Activated CD4-positive, alpha-beta T cell treated with anti-CD3 and anti-CD28 coated beads, Interleukin-2, amount 50 U/mL, for 24 hours (primary cell): ENCODE data around the gene TOGARAM2.
"Not testable (repeated sequence)": the region's sequence is repeated elsewhere in the genome, so short reads cannot be mapped to it uniquely, and the experiment has no call there.

Experiments
- DNase-seq, 2 donors: peaks; one replicate each; pipeline ENCODE4 v3.0.0-alpha.2; 2020; ENCODE audit warnings: low read depth in 1 of 2, low spot score in 1 of 2

TOGARAM2 gene

GRCh38 chr2:28976584-28976983 is 4.5 kb upstream of the TOGARAM2 start:
- no peak for DNase-seq

- no peak for DNase-seq
Measured at GRCh38 chr2:28977176-28977875, 3.8 kb upstream of the TOGARAM2 start.

- DNase-seq, result not testable (repeated sequence)
Measured at GRCh38 chr2:28978001-28978400, 3.1 kb upstream of the TOGARAM2 start.

GRCh38 chr2:28978606-28979005 is 2.5 kb upstream of the TOGARAM2 start:
- DNase-seq, result no peak

GRCh38 chr2:28979041-28979440 is 2.1 kb upstream of the TOGARAM2 start:
- no peak for DNase-seq

GRCh38 chr2:28979576-28980366 is 1.3 kb upstream of the TOGARAM2 start:
- no peak for DNase-seq

GRCh38 chr2:28980368-28981015 is 606 bp upstream of the TOGARAM2 start:
- DNase-seq, result no peak

- no peak for DNase-seq
Measured at GRCh38 chr2:28981620-28982376, 700 bp downstream of the TOGARAM2 start.

GRCh38 chr2:28982381-28982950 is 1.4 kb downstream of the TOGARAM2 start:
- DNase-seq, result no peak

GRCh38 chr2:28986429-28986828 is 5.3 kb downstream of the TOGARAM2 start:
- DNase-seq, result no peak

- DNase-seq, result no peak
Measured at GRCh38 chr2:28989973-28990372, 8.9 kb downstream of the TOGARAM2 start.

GRCh38 chr2:28990445-28990844 is 9.3 kb downstream of the TOGARAM2 start:
- no peak for DNase-seq

- DNase-seq, result no peak
Measured at GRCh38 chr2:28991021-28991420, 9.9 kb downstream of the TOGARAM2 start.

- DNase-seq, result no peak
Measured at GRCh38 chr2:28991460-28991859, 10.4 kb downstream of the TOGARAM2 start.

- no peak for DNase-seq
Measured at GRCh38 chr2:28993206-28993960, 12.3 kb downstream of the TOGARAM2 start.

- no peak for DNase-seq
Measured at GRCh38 chr2:28994074-28994473, 13.0 kb downstream of the TOGARAM2 start.

GRCh38 chr2:28994679-28995078 is 13.6 kb downstream of the TOGARAM2 start:
- DNase-seq, result no peak

- no peak for DNase-seq
Measured at GRCh38 chr2:28995765-28996750, 15.0 kb downstream of the TOGARAM2 start.

GRCh38 chr2:28997237-28997846 is 16.2 kb downstream of the TOGARAM2 start:
- DNase-seq, result no peak
